ENCODE measurements around the gene ACER3. TPM values are rescaled to one million over a fixed set of nuclear protein-coding genes. Genes with fewer than 3 reads are reported as not detected.

The ACER3 gene
- total RNA-seq, 4 donors from 2014 or later = 19.0 to 26.6 (median 22.0) TPM

DNA sequence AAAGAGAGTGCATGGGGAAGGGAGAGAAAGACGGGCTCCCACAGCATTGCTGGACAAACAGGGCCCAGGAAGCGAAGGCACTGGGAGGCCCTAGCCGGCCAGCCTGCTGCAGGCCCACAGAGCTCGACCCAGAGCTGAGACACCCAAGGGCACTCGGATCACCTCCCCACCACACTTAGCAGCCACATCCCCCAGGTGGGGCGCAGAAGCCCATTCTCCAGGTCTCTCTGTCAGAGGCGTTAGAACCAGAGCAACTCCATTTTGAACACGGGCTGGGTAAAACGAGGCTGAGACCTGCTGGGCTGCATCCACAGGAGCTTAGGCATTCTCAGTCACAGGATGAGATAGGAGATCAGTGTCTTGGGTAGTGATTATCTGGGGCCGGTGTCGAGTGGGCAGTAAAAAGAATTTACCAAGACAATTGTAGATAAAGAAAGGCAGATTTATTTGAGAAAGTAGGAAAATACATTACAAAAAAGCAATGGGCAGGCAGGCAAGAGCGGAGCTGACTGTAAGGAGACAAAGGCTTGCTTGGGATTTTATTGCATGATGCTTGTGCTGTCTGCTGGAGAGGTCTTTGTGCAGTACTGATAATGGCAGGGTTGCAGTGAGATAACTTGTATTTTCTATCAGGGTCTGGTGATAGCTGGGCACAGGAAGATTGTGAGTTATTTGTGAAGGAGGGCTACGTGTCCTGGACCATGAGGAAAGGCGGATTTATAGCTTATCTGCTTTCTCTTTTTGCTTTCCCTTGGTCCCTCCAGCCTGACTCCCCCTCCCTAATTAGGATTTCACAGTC, 192.7 kb downstream of the ACER3 start:
- DNase-seq (ENCODE audit: low spot score) (no peak), ATAC-seq (ENCODE audit: low FRiP score) (no peak)
- TF ChIP-seq CTCF (IDR thresholded peaks at IDR 0.05) = no peak

DNA sequence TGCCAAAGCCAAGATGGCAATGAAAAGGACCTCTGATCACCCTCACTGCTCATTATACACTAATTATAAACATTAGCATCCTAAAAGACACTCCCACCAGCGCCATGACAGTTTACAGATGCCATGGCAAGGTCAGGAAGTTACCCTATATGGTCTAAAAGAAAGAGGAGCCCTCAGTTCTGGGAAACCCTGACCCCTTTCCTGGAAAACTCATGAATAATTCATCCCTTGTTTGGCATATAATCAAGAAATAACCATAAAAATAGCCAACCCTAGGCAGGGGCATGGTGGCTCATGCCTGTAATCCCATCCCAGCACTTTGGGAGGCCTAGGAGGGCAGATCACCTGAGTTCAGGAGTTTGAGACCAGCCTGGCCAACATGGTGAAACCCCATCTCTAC, 193.4 kb downstream of the ACER3 start:
- no peak for TF ChIP-seq CTCF (IDR thresholded peaks at IDR 0.05)
- no peak for ATAC-seq (ENCODE audit: low FRiP score)
- DNase-seq (ENCODE audit: low spot score) = no peak

DNA sequence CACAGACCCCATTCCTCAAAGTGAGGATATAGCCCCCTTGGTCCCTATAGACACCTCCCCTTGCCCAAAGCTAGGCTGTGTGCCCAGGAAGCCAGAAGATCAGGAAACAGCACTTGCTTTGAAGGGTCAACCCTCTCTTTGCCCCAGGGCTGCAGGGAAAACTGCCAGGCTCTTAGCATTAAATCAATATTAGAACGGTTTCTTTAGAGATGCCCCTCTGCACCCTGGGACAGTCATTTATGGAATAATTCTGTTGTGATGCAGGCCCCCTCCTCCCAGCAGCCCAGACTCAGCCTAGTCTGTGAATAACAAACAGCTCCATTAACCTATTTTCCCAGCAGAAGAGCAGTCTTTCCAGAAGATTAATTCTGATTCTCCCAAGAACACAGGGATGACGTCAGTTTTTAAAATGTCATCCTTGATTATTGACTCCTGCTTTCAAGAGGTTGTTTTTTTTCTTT, 194.4 kb downstream of the ACER3 start:
- DNase-seq (ENCODE audit: low spot score) (no peak), ATAC-seq (ENCODE audit: low FRiP score) (no peak)
- no peak for TF ChIP-seq CTCF (IDR thresholded peaks at IDR 0.05)

GRCh38 chr11:77055913-77056312, 195.2 kb downstream of the ACER3 start:
- ATAC-seq (ENCODE audit: low FRiP score) (no peak), DNase-seq (ENCODE audit: low spot score) (no peak)
- TF ChIP-seq CTCF (IDR thresholded peaks at IDR 0.05) = no peak

DNA sequence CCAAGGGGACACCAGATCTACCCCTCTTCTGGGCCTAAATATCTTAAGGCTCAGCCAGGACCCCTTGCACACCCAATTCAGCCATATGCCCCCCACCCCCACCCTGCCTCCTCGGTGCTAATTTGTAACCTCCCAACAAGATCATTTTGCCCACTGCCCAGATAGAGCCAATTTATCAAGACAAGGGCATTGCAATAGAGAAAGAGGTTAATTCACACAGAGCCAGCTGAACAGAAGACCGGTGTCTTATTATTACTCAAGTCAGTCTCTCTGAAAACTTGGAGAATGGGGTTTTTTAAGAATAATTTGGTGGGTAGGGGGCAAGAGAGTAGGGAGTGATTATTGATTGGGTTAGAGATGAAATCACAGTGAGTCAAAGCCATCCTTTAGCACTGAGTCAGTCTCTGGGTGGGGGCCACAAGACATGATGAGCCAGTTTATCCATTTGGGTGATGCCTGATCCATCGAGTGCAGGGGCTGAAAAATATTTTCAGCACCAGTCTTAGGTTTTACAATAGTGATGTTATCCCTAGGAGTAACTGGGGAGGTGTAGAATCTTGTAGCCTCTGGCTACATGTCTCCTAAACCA, 196.2 kb downstream of the ACER3 start:
- no peak for TF ChIP-seq CTCF (IDR thresholded peaks at IDR 0.05)
- ATAC-seq (ENCODE audit: low FRiP score) (no peak), DNase-seq (ENCODE audit: low spot score) (no peak)

DNA sequence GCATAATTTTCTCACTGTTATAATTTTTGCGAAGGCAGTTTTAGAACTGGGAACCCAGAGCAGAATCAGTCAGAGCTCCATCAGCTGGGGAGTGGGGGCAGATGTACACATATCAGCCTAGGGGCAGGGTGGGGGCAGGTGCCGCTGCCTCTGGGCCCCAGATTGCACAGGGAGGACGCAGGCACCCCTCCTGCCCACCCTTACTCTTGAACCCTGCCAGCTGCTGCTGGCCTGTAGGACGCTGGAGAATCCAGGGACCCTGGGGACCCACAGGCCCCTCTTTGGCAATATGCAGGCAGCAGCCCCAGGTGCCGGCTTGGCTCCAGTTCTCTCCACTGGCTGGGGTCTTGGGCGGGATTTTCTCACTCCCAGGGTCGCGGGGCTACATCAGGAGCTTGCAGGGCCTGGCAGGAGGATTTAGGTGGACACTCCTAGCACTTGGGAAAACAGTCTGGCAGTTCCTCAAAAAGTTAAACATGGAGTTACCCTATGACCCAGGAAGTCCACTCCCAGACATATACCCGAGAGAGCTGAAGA, 197.3 kb downstream of the ACER3 start:
- ATAC-seq (ENCODE audit: low FRiP score) (no peak), DNase-seq (ENCODE audit: low spot score) (no peak)
- TF ChIP-seq CTCF (IDR thresholded peaks at IDR 0.05) = no peak

Measured in omental fat pad (tissue), 4 donors.